Measurements from ENCODE around the gene CTR9.

DNA sequence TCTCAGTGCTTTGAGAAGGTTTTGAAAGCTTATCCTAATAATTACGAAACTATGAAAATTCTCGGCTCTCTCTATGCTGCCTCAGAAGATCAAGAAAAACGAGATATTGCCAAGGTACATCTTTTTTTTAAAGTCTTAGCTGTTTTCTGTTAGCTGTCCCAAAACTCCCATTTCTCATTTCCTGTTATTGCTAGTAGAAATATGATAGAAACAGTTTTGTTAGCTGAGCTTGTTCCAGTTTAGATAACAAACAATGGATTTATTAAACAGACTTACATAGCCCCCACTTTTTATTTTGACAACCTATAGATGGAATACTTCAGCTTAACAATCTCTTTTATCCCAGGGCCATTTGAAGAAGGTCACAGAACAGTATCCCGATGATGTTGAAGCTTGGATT, 12.7 kb downstream of the CTR9 start:
- TF ChIP-seq, protein P1, sequence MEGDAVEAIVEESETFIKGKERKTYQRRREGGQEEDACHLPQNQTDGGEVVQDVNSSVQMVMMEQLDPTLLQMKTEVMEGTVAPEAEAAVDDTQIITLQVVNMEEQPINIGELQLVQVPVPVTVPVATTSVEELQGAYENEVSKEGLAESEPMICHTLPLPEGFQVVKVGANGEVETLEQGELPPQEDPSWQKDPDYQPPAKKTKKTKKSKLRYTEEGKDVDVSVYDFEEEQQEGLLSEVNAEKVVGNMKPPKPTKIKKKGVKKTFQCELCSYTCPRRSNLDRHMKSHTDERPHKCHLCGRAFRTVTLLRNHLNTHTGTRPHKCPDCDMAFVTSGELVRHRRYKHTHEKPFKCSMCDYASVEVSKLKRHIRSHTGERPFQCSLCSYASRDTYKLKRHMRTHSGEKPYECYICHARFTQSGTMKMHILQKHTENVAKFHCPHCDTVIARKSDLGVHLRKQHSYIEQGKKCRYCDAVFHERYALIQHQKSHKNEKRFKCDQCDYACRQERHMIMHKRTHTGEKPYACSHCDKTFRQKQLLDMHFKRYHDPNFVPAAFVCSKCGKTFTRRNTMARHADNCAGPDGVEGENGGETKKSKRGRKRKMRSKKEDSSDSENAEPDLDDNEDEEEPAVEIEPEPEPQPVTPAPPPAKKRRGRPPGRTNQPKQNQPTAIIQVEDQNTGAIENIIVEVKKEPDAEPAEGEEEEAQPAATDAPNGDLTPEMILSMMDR (IDR thresholded peaks at IDR 0.05), result no peak
- TF ChIP-seq POLR2A (IDR thresholded peaks at IDR 0.05) (no peak), EP300 (IDR thresholded peaks at IDR 0.05) (no peak)

Measured in suprapubic skin (tissue), 3 donors.